ENCODE measurements around the gene RAG2. TPM values are rescaled to one million over a fixed set of nuclear protein-coding genes. Genes with fewer than 3 reads are reported as not detected.

The RAG2 gene
- total and polyA plus RNA-seq, 7 donors = 0.43 TPM; not detected in 6

GRCh38 chr11:36617543-36618362 is 19.7 kb upstream of the RAG2 start:
- H3K36me3 ChIP-seq (ENCODE audit: insufficient read depth in 1 of 2, low read depth in 1 of 2) = no peaks in the 10 kb centered on the region
- no peaks in the 10 kb centered on the region for H3K9me3 ChIP-seq
- H3K4me1 ChIP-seq = peaks cover 13% of the 10 kb centered on the region
- DNase-seq = no peak
- no peak for TF ChIP-seq CTCF (IDR thresholded peaks at IDR 0.05)
- WGBS, 3 donors = 92 to 96% (median 93%) methylated on average over 6 of the region's 6 CpGs
- no peak overlapping the region for H3K4me3 ChIP-seq
- intact Hi-C loops (cut with DNase I) = no loop called here
- no peaks in the 10 kb centered on the region for H3K27me3 ChIP-seq (ENCODE audit: insufficient read depth in 3 of 3, low read length in 2 of 3)
- ATAC-seq = no peak
- H3K27ac ChIP-seq = no peak overlapping the region

- intact Hi-C loops (cut with DNase I) = no loop called here
- ATAC-seq (no peak), DNase-seq (no peak)
- TF ChIP-seq CTCF (IDR thresholded peaks at IDR 0.05) = no peak
- Histone ChIP-seq H3K27me3 (ENCODE audit: insufficient read depth in 3 of 3, low read length in 2 of 3) (no peaks in the 10 kb centered on the region), H3K4me1 (peaks cover 13% of the 10 kb centered on the region), H3K36me3 (ENCODE audit: insufficient read depth in 1 of 2, low read depth in 1 of 2) (peaks cover 0 to 2% of the 10 kb centered on the region in 2 donors), H3K27ac (no peak overlapping the region), H3K4me3 (no peak overlapping the region), H3K9me3 (no peaks in the 10 kb centered on the region)
- WGBS, 3 donors = 81 to 83% (median 83%) methylated on average over 3 of the region's 3 CpGs
Measured at GRCh38 chr11:36615826-36616225, 17.8 kb upstream of the RAG2 start.

- DNase-seq (no peak), ATAC-seq (no peak)
- Histone ChIP-seq H3K27me3 (ENCODE audit: insufficient read depth in 3 of 3, low read length in 2 of 3) (no peaks in the 10 kb centered on the region), H3K36me3 (ENCODE audit: insufficient read depth in 1 of 2, low read depth in 1 of 2) (peaks cover 3 to 10% of the 10 kb centered on the region in 2 donors), H3K27ac (no peak overlapping the region), H3K9me3 (no peaks in the 10 kb centered on the region), H3K4me1 (no peaks in the 10 kb centered on the region), H3K4me3 (no peak overlapping the region)
- intact Hi-C loops (cut with DNase I) = no loop called here
- TF ChIP-seq CTCF (IDR thresholded peaks at IDR 0.05) = no peak
- WGBS, 3 donors = 74 to 78% (median 77%) methylated on average over 2 of the region's 2 CpGs
Measured at GRCh38 chr11:36609383-36609782, 11.3 kb upstream of the RAG2 start.

GRCh38 chr11:36608491-36609199 is 10.6 kb upstream of the RAG2 start:
- ATAC-seq = no peak
- no peaks in the 10 kb centered on the region for H3K4me1 ChIP-seq
- H3K36me3 ChIP-seq (ENCODE audit: insufficient read depth in 1 of 2, low read depth in 1 of 2) = peaks cover 3 to 10% of the 10 kb centered on the region in 2 donors
- no peak overlapping the region for H3K4me3 ChIP-seq
- DNase-seq = no peak
- no peak for TF ChIP-seq CTCF (IDR thresholded peaks at IDR 0.05)
- intact Hi-C loops (cut with DNase I) = no loop called here
- H3K27me3 ChIP-seq (ENCODE audit: insufficient read depth in 3 of 3, low read length in 2 of 3) = no peaks in the 10 kb centered on the region
- 90 to 100% (median 95%) methylated on average over 1 of the region's 1 CpG for WGBS, 3 donors
- H3K9me3 ChIP-seq = no peaks in the 10 kb centered on the region
- no peak overlapping the region for H3K27ac ChIP-seq

Data from psoas muscle (tissue), 8 donors.